HG03575 (cell line): Measurements from ENCODE around the gene ERVK3-1.
"Not testable (repeated sequence)": the region's sequence is repeated elsewhere in the genome, so short reads cannot be mapped to it uniquely, and the experiment has no call there.

Experiments
- ATAC-seq: cut with Tn5 transposase; IDR thresholded peaks from one replicate; pipeline ENCODE4 v1.9.1; 2021; ENCODE audit not compliant: unreplicated experiment, insufficient number of reproducible peaks, low FRiP score; ENCODE audit errors: extremely low read depth

The ERVK3-1 gene

GRCh38 chr19:58305065-58305931 is at the start of gene ERVK3-1:
Gene ERVK3-1, plus strand, starts transcription at chr19:58305377. Its CDS starts 6,792 bp downstream, at chr19:58312169.
- ATAC-seq, result peak; percentile 74

- ATAC-seq, result not testable (repeated sequence)
These were observed 46.9 kb upstream of the ERVK3-1 start for GRCh38 chr19:58258259-58258658.

- no peak for ATAC-seq
These were observed 43.6 kb upstream of the ERVK3-1 start for GRCh38 chr19:58261600-58261967.

- ATAC-seq, result no peak
These were observed 42.9 kb upstream of the ERVK3-1 start for GRCh38 chr19:58261968-58262921.

GRCh38 chr19:58262922-58263296 is 42.3 kb upstream of the ERVK3-1 start:
- ATAC-seq, result no peak

GRCh38 chr19:58265100-58265499 is 40.1 kb upstream of the ERVK3-1 start:
- no peak for ATAC-seq

GRCh38 chr19:58268344-58268743 is 36.8 kb upstream of the ERVK3-1 start:
- no peak for ATAC-seq

GRCh38 chr19:58274771-58275201 is 30.4 kb upstream of the ERVK3-1 start:
- ATAC-seq, result no peak

GRCh38 chr19:58275564-58275963 is 29.6 kb upstream of the ERVK3-1 start:
- no peak for ATAC-seq

- ATAC-seq, result no peak
These were observed 28.0 kb upstream of the ERVK3-1 start for GRCh38 chr19:58277197-58277596.

GRCh38 chr19:58277748-58278540 is 27.2 kb upstream of the ERVK3-1 start:
- ATAC-seq, result no peak

- ATAC-seq, result peak; percentile 49
These were observed 26.6 kb upstream of the ERVK3-1 start, which contains the start of gene ZNF8 for GRCh38 chr19:58278541-58279041. Gene ZNF8, plus strand, starts transcription at chr19:58278955. Its CDS starts 127 bp downstream, at chr19:58279082.

GRCh38 chr19:58279042-58279924 is 25.9 kb upstream of the ERVK3-1 start:
- no peak for ATAC-seq

- no peak for ATAC-seq
These were observed 25.3 kb upstream of the ERVK3-1 start for GRCh38 chr19:58279925-58280316.

- no peak for ATAC-seq
These were observed 21.0 kb upstream of the ERVK3-1 start for GRCh38 chr19:58284199-58284598.

- no peak for ATAC-seq
These were observed 13.2 kb upstream of the ERVK3-1 start for GRCh38 chr19:58291943-58292342.

- no peak for ATAC-seq
These were observed 10.3 kb upstream of the ERVK3-1 start for GRCh38 chr19:58294743-58295374.
